CD4-positive, alpha-beta memory T cell (primary cell): Measurements from ENCODE around the gene PTPRR. TPM values are rescaled to one million over a fixed set of nuclear protein-coding genes. Genes with fewer than 3 reads are reported as not detected.

Experiments
- CTCF ChIA-PET: fragments of 350-600 bp; sonication (Branson Sonifier 250); formaldehyde crosslinking; loops from one replicate; lab custom pipeline; 2021; ENCODE audit warnings: inconsistent platforms; ENCODE audit not compliant: partially characterized antibody; lab: Charles Lee
- POLR2A ChIA-PET: fragments of 350-600 bp; sonication (Branson Sonifier 250); formaldehyde crosslinking; loops from one replicate; lab custom pipeline; 2021; ENCODE audit not compliant: partially characterized antibody; lab: Charles Lee
- DNase-seq, 5 donors: peaks; one replicate each; pipeline versions ENCODE4 v3.0.0 to v3.0.0-alpha.2; 2020 to 2022; ENCODE audit warnings: mixed read lengths in 1 of 5
- H3K27ac ChIP-seq: one replicate; pipeline ENCODE4 v1.7.0; 2013; ENCODE audit warnings: low read depth, low read length
- H3K27me3 ChIP-seq: 2 replicates; pipeline ENCODE4 v1.7.0; 2013; ENCODE audit warnings: mild to moderate bottlenecking, low read length, moderate library complexity; ENCODE audit not compliant: insufficient read depth
- H3K36me3 ChIP-seq: 2 replicates; pipeline ENCODE4 v1.7.0; 2013; ENCODE audit warnings: mild to moderate bottlenecking, low read length, moderate library complexity; ENCODE audit not compliant: insufficient read depth
- H3K4me1 ChIP-seq: 2 replicates; pipeline ENCODE4 v1.7.0; 2013; ENCODE audit warnings: mild to moderate bottlenecking, low read length, moderate library complexity; ENCODE audit not compliant: insufficient read depth
- H3K4me3 ChIP-seq, 2 donors: one replicate each; pipeline ENCODE4 v1.7.0; 2013; ENCODE audit warnings: low read length in 2 of 2, mild to moderate bottlenecking in 1 of 2
- H3K9me3 ChIP-seq, 2 donors: one replicate each; pipeline ENCODE4 v1.7.0; 2013; ENCODE audit warnings: low read length in 2 of 2, control low read depth in 1 of 2; ENCODE audit not compliant: control insufficient read depth in 1 of 2
- H3K27ac Mint-ChIP-seq, 7 donors: one replicate each; pipeline ENCODE4 v1.8.0; 2020 to 2021; ENCODE audit warnings: mixed read lengths in 7 of 7, mild to moderate bottlenecking in 6 of 7, inconsistent platforms in 3 of 7, moderate library complexity in 3 of 7
- H3K27me3 Mint-ChIP-seq, 2 donors: one replicate each; pipeline ENCODE4 v1.8.0; 2020 to 2021; ENCODE audit warnings: mixed read lengths in 2 of 2
- H3K36me3 Mint-ChIP-seq, 2 donors: one replicate each; pipeline ENCODE4 v1.8.0; 2020 to 2021; ENCODE audit warnings: mixed read lengths in 2 of 2, inconsistent platforms in 1 of 2, mild to moderate bottlenecking in 1 of 2
- H3K4me1 Mint-ChIP-seq, 4 donors: one replicate each; pipeline ENCODE4 v1.8.0; 2020 to 2021; ENCODE audit warnings: mixed read lengths in 4 of 4, mild to moderate bottlenecking in 1 of 4
- H3K4me3 Mint-ChIP-seq, 8 donors: one replicate each; pipeline ENCODE4 v1.8.0; 2020 to 2021; ENCODE audit warnings: mixed read lengths in 8 of 8, mild to moderate bottlenecking in 7 of 8, moderate library complexity in 6 of 8, inconsistent platforms in 3 of 8
- H3K9me3 Mint-ChIP-seq, 8 donors: one replicate each; pipeline ENCODE4 v1.8.0; 2020 to 2021; ENCODE audit warnings: mixed read lengths in 8 of 8, mild to moderate bottlenecking in 5 of 8, inconsistent platforms in 3 of 8, moderate library complexity in 1 of 8
- intact Hi-C: fragments of 100-400 bp; cut with micrococcal nuclease; formaldehyde crosslinking; loops from one replicate; pipeline ENCODE4 v1.15.1; 2023
- polyA plus RNA-seq, 2 donors: library from polyadenylated mRNA; unstranded; fragments of 300-500 nt; fragmentation: Illumina TruSeq; gene quantifications; one replicate each; pipeline ENCODE4 v1.2.3, GENCODE V29; 2021
- total RNA-seq, 2 experiments: library from RNA; stranded (reverse); gene quantifications; one replicate each; pipeline ENCODE4 v1.2.3, GENCODE V29; 2021

Gene PTPRR
- total and polyA plus RNA-seq, 4 experiments from 2014 or later: not detected

- Mint-ChIP-seq H3K4me1 (peaks cover 0 to 8% (median 4%) of the 10 kb centered on the region in 4 donors), H3K36me3 (no peaks in the 10 kb centered on the region), H3K27me3 (peaks cover 2 to 4% of the 10 kb centered on the region in 2 donors), H3K27ac (peak overlapping the region in 3 of 7 donors; percentile 78 to 86 (median 85)), H3K9me3 (no peaks in the 10 kb centered on the region), H3K4me3 (peak overlapping the region in 2 of 8 donors; percentile 57 to 72)
- no peak overlapping the region for H3K27ac ChIP-seq
- ChIA-PET CTCF (interaction anchor here (1.0 to 1.2 kb wide), 2 partner anchors 822 to 843 kb away, joined by 3 to 5 read pairs; no protein-coding TSS in a partner anchor), POLR2A (no interaction called here)
- H3K4me1 ChIP-seq: peaks cover 5% of the 10 kb centered on the region
- no peaks in the 10 kb centered on the region for H3K9me3 ChIP-seq
- peak in 4 of 5 donors; percentile 13 to 76 (median 26) for DNase-seq
- H3K27me3 ChIP-seq: no peaks in the 10 kb centered on the region
- H3K36me3 ChIP-seq: no peaks in the 10 kb centered on the region
- H3K4me3 ChIP-seq: no peak overlapping the region
- intact Hi-C loops: loop anchor here (5.0 kb wide), 2 partner anchors 130 to 985 kb away; partner anchors contain the start of gene RAB3IP
Measured at GRCh38 chr12:70722584-70723343, 197.8 kb downstream of the PTPRR start.

- DNase-seq: no peak
- ChIA-PET POLR2A (no interaction called here), CTCF (interaction anchor here (1.0 to 1.6 kb wide), 2 partner anchors 842 to 843 kb away, joined by 3 to 6 read pairs; no protein-coding TSS in a partner anchor)
- no peaks in the 10 kb centered on the region for H3K27me3 ChIP-seq
- H3K27ac Mint-ChIP-seq: peak overlapping the region in 1 of 7 donors; percentile 68
- H3K4me3 ChIP-seq: no peak overlapping the region
- H3K27me3 Mint-ChIP-seq: peaks cover 2 to 4% of the 10 kb centered on the region in 2 donors
- H3K27ac ChIP-seq: no peak overlapping the region
- H3K36me3 Mint-ChIP-seq: no peaks in the 10 kb centered on the region
- H3K9me3 ChIP-seq: no peaks in the 10 kb centered on the region
- peaks cover 0 to 8% (median 4%) of the 10 kb centered on the region in 4 donors for H3K4me1 Mint-ChIP-seq
- H3K36me3 ChIP-seq: no peaks in the 10 kb centered on the region
- no peaks in the 10 kb centered on the region for H3K9me3 Mint-ChIP-seq
- intact Hi-C loops: loop anchor here (5.0 kb wide), 2 partner anchors 130 to 985 kb away; partner anchors contain the start of gene RAB3IP
- no peak overlapping the region for H3K4me3 Mint-ChIP-seq
- H3K4me1 ChIP-seq: peaks cover 5% of the 10 kb centered on the region
Measured at GRCh38 chr12:70721656-70722357, 198.7 kb downstream of the PTPRR start.

GRCh38 chr12:70721216-70721615 is 199.3 kb downstream of the PTPRR start:
- ChIA-PET POLR2A (no interaction called here), CTCF (interaction anchor here (1.0 to 1.6 kb wide), 2 partner anchors 821 to 842 kb away, joined by 3 to 6 read pairs; no protein-coding TSS in a partner anchor)
- H3K4me1 Mint-ChIP-seq: peaks cover 0 to 8% (median 4%) of the 10 kb centered on the region in 4 donors
- DNase-seq: no peak
- H3K27ac Mint-ChIP-seq: no peak overlapping the region
- peaks cover 2 to 4% of the 10 kb centered on the region in 2 donors for H3K27me3 Mint-ChIP-seq
- Histone ChIP-seq H3K9me3 (no peaks in the 10 kb centered on the region), H3K4me1 (peaks cover 5% of the 10 kb centered on the region), H3K4me3 (no peak overlapping the region), H3K36me3 (no peaks in the 10 kb centered on the region), H3K27ac (no peak overlapping the region), H3K27me3 (no peaks in the 10 kb centered on the region)
- no peaks in the 10 kb centered on the region for H3K9me3 Mint-ChIP-seq
- intact Hi-C loops: loop anchor here (5.0 kb wide), 2 partner anchors 129 to 984 kb away; partner anchors contain the start of gene RAB3IP
- H3K36me3 Mint-ChIP-seq: no peaks in the 10 kb centered on the region
- H3K4me3 Mint-ChIP-seq: no peak overlapping the region

- Histone ChIP-seq H3K27me3 (no peaks in the 10 kb centered on the region), H3K27ac (no peak overlapping the region), H3K36me3 (no peaks in the 10 kb centered on the region), H3K4me3 (no peak overlapping the region), H3K9me3 (no peaks in the 10 kb centered on the region), H3K4me1 (peaks cover 5% of the 10 kb centered on the region)
- intact Hi-C loops: loop anchor here (1.0 to 5.0 kb wide), 3 partner anchors 128 to 983 kb away; partner anchors contain the start of gene RAB3IP
- H3K4me1 Mint-ChIP-seq: peaks cover 0 to 8% (median 4%) of the 10 kb centered on the region in 4 donors
- no peaks in the 10 kb centered on the region for H3K9me3 Mint-ChIP-seq
- ChIA-PET CTCF (interaction anchor here (0.7 to 1.3 kb wide), 3 partner anchors 8 to 852 kb away, joined by 3 to 8 read pairs (median 3); no protein-coding TSS in a partner anchor), POLR2A (no interaction called here)
- peaks cover 2 to 4% of the 10 kb centered on the region in 2 donors for H3K27me3 Mint-ChIP-seq
- H3K36me3 Mint-ChIP-seq: no peaks in the 10 kb centered on the region
- peak overlapping the region in 7 of 8 donors; percentile 28 to 80 (median 70) for H3K4me3 Mint-ChIP-seq
- H3K27ac Mint-ChIP-seq: no peak overlapping the region
- peak in 3 of 5 donors; percentile 11 to 31 (median 12) for DNase-seq
Measured at GRCh38 chr12:70719672-70720420, 200.7 kb downstream of the PTPRR start.

- DNase-seq: no peak
- H3K4me3 Mint-ChIP-seq: no peak overlapping the region
- H3K4me1 Mint-ChIP-seq: peaks cover 0 to 8% (median 4%) of the 10 kb centered on the region in 4 donors
- Histone ChIP-seq H3K9me3 (no peaks in the 10 kb centered on the region), H3K27me3 (no peaks in the 10 kb centered on the region), H3K4me1 (peaks cover 5% of the 10 kb centered on the region), H3K27ac (no peak overlapping the region), H3K36me3 (no peaks in the 10 kb centered on the region), H3K4me3 (no peak overlapping the region)
- H3K9me3 Mint-ChIP-seq: no peaks in the 10 kb centered on the region
- no peaks in the 10 kb centered on the region for H3K36me3 Mint-ChIP-seq
- intact Hi-C loops: loop anchor here (1.0 kb wide), 1 partner anchor 819 kb away; no protein-coding TSS in a partner anchor
- CTCF ChIA-PET: interaction anchor here (0.7 to 1.3 kb wide), 3 partner anchors 9 to 851 kb away, joined by 3 to 8 read pairs (median 3); no protein-coding TSS in a partner anchor
- POLR2A ChIA-PET: no interaction called here
- no peak overlapping the region for H3K27ac Mint-ChIP-seq
- peaks cover 2 to 4% of the 10 kb centered on the region in 2 donors for H3K27me3 Mint-ChIP-seq
Measured at GRCh38 chr12:70719071-70719470, 201.5 kb downstream of the PTPRR start.

GRCh38 chr12:70711831-70712230 is 208.7 kb downstream of the PTPRR start:
- Mint-ChIP-seq H3K4me1 (no peaks in the 10 kb centered on the region), H3K27me3 (peaks cover 0 to 1% of the 10 kb centered on the region in 2 donors), H3K36me3 (no peaks in the 10 kb centered on the region), H3K9me3 (no peaks in the 10 kb centered on the region), H3K27ac (no peak overlapping the region), H3K4me3 (no peak overlapping the region)
- no peaks in the 10 kb centered on the region for H3K4me1 ChIP-seq
- no peaks in the 10 kb centered on the region for H3K36me3 ChIP-seq
- no peak overlapping the region for H3K27ac ChIP-seq
- POLR2A ChIA-PET: no interaction called here
- H3K9me3 ChIP-seq: no peaks in the 10 kb centered on the region
- DNase-seq: no peak
- H3K4me3 ChIP-seq: no peak overlapping the region
- intact Hi-C loops: no loop called here
- CTCF ChIA-PET: no interaction called here
- no peaks in the 10 kb centered on the region for H3K27me3 ChIP-seq
